ENCODE data around the gene ATP1B4. TPM values are rescaled to one million over a fixed set of nuclear protein-coding genes. Genes with fewer than 3 reads are reported as not detected.

The ATP1B4 gene
- total and polyA plus RNA-seq, 4 donors: not detected

- Histone ChIP-seq H3K9me3 (ENCODE audit: control insufficient read depth in 4 of 4, low read length in 3 of 4) (no peaks in the 10 kb centered on the region), H3K4me3 (ENCODE audit: low read depth in 1 of 3, low read length in 3 of 3) (no peak overlapping the region), H3K36me3 (ENCODE audit: control insufficient read depth in 4 of 4, insufficient read depth in 3 of 4, low read depth in 1 of 4, low read length in 3 of 4) (no peaks in the 10 kb centered on the region), H3K27ac (ENCODE audit: low read depth in 1 of 2, low read length in 2 of 2) (no peak overlapping the region), H3K9ac (ENCODE audit: low read depth in 1 of 2, low read length in 2 of 2) (no peak overlapping the region), H3K27me3 (ENCODE audit: control insufficient read depth in 4 of 4, insufficient read depth in 4 of 4, low read length in 3 of 4) (peaks cover 0 to 2% (median 0%) of the 10 kb centered on the region in 4 donors), H3K4me1 (ENCODE audit: control insufficient read depth in 4 of 4, insufficient read depth in 4 of 4, low read length in 3 of 4) (no peaks in the 10 kb centered on the region)
- no peak for TF ChIP-seq ATF3 (IDR thresholded peaks at IDR 0.05)
- TF ChIP-seq TAF1 (conservative IDR thresholded peaks at IDR 0.05): no peak
- TF ChIP-seq YY1 (IDR thresholded peaks at IDR 0.05): no peak
- no peak for TF ChIP-seq HNF4A (conservative IDR thresholded peaks at IDR 0.05)
- TF ChIP-seq, protein P1, sequence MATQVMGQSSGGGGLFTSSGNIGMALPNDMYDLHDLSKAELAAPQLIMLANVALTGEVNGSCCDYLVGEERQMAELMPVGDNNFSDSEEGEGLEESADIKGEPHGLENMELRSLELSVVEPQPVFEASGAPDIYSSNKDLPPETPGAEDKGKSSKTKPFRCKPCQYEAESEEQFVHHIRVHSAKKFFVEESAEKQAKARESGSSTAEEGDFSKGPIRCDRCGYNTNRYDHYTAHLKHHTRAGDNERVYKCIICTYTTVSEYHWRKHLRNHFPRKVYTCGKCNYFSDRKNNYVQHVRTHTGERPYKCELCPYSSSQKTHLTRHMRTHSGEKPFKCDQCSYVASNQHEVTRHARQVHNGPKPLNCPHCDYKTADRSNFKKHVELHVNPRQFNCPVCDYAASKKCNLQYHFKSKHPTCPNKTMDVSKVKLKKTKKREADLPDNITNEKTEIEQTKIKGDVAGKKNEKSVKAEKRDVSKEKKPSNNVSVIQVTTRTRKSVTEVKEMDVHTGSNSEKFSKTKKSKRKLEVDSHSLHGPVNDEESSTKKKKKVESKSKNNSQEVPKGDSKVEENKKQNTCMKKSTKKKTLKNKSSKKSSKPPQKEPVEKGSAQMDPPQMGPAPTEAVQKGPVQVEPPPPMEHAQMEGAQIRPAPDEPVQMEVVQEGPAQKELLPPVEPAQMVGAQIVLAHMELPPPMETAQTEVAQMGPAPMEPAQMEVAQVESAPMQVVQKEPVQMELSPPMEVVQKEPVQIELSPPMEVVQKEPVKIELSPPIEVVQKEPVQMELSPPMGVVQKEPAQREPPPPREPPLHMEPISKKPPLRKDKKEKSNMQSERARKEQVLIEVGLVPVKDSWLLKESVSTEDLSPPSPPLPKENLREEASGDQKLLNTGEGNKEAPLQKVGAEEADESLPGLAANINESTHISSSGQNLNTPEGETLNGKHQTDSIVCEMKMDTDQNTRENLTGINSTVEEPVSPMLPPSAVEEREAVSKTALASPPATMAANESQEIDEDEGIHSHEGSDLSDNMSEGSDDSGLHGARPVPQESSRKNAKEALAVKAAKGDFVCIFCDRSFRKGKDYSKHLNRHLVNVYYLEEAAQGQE (IDR thresholded peaks at IDR 0.05): no peak
- TF ChIP-seq RAD21 (IDR thresholded peaks at IDR 0.05): no peak
- no peak for TF ChIP-seq ZBTB33 (IDR thresholded peaks at IDR 0.05)
- TF ChIP-seq MAX (IDR thresholded peaks at IDR 0.05): no peak
- TF ChIP-seq HNF4G (IDR thresholded peaks at IDR 0.05): no peak
- TF ChIP-seq EGR1 (IDR thresholded peaks at IDR 0.05; ENCODE audit: low read depth in 2 of 2): no peak
- no peak for TF ChIP-seq SP1 (IDR thresholded peaks at IDR 0.05)
- TF ChIP-seq, protein P2, sequence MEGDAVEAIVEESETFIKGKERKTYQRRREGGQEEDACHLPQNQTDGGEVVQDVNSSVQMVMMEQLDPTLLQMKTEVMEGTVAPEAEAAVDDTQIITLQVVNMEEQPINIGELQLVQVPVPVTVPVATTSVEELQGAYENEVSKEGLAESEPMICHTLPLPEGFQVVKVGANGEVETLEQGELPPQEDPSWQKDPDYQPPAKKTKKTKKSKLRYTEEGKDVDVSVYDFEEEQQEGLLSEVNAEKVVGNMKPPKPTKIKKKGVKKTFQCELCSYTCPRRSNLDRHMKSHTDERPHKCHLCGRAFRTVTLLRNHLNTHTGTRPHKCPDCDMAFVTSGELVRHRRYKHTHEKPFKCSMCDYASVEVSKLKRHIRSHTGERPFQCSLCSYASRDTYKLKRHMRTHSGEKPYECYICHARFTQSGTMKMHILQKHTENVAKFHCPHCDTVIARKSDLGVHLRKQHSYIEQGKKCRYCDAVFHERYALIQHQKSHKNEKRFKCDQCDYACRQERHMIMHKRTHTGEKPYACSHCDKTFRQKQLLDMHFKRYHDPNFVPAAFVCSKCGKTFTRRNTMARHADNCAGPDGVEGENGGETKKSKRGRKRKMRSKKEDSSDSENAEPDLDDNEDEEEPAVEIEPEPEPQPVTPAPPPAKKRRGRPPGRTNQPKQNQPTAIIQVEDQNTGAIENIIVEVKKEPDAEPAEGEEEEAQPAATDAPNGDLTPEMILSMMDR (IDR thresholded peaks at IDR 0.05; ENCODE audit: low read depth, low read length, missing input control): no peak
- TF ChIP-seq GABPA (IDR thresholded peaks at IDR 0.05 in 1 of 2, conservative IDR thresholded peaks at IDR 0.05 in 1 of 2): no peak
- no peak for TF ChIP-seq NR2F2 (IDR thresholded peaks at IDR 0.05)
- no peak for TF ChIP-seq FOXA1 (IDR thresholded peaks at IDR 0.05)
- 89% methylated on average over 4 of the region's 4 CpGs for WGBS
- no peak for DNase-seq (ENCODE audit: low spot score)
Observed at GRCh38 chrX:120321520-120322281, 40.2 kb upstream of the ATP1B4 start.

Data from liver (tissue), 9 donors.